HG03442 (cell line): ENCODE results near the gene SNTG2.
A peak's percentile ranks its signal among the peaks of the same experiment; 100 is the strongest.

Experiments
- ATAC-seq: cut with Tn5 transposase; IDR thresholded peaks from one replicate; pipeline ENCODE4 v1.9.1; 2021; ENCODE audit warnings: mild to moderate bottlenecking, moderate library complexity; ENCODE audit not compliant: unreplicated experiment

SNTG2 gene

DNA sequence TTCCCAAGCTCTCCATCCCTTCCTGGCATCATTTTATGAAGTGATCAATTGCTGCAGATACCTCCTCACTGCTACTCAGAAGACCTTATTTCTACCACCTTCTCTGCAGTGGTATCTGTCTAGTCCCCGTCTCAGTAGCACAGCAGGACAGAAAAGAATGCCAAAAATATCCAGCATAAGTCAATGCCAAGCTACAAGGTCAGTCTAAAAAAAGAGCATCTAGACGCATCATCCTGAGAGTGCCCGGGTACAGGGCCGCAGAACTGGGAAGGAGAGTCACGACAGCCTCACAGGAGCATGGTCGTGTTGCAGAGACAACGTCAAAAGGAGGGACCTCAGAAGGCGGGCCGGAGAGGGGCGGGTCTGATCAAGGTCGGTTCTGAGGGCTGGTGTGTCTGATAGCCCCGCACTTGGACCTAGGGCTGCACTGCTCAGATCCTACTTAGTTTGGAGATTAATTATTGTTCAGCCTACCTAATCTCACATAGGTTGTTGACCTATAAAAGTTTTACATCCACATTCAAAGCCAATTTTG is 24.3 kb upstream of the SNTG2 start:
- no peak for ATAC-seq

DNA sequence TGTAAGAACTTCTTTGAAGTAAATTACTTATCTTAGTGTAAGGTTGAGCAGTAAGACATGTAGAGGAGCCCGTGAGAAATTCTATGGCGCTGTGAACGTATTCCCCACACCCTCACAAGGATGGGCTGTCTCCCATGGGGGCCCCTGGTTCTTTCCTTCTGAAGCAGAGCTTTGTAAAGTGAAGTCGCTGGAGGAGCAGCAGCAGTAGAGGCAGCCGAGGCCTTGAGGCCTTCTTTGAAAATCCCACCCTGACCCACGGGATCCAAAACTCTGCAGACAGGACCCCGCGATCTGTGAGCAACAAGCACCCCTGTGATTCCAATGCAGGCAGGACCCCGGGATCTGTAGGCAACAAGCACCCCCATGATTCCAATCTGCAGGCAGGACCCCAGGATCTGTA is 23.8 kb upstream of the SNTG2 start:
- ATAC-seq: no peak

DNA sequence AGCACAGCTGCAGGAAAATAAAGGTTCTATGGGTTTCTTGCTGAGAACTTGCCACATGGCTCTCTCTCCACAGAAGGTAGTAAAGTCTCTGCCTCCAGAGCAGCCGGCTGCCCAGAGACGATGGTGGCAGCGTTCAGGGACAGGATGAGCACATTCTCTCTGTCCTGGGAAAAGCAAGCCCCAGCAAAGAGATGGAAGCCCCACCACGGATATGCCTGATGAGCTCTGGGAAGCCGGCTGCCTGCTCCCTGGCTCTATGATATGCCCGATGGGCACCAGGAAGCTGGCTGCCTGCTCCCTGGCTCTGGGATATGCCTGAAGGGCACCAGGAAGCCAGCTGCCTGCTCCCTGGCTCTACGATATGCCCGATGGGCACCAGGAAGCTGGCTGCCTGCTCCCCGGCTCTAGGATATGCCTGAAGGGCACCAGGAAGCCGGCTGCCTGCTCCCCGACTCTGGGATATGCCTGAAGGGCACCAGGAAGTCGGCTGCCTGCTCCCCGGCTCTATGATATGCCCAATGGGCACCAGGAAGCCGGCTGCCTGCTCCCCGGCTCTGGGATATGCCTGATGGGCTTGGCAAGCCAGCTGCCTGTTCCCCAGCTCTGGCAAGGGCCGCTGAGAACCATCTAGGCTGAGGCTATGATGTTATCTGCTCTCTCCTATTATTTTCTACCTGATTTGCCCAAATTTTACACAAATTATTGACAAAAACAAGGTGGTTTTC is 21.5 kb upstream of the SNTG2 start:
- ATAC-seq: no peak

DNA sequence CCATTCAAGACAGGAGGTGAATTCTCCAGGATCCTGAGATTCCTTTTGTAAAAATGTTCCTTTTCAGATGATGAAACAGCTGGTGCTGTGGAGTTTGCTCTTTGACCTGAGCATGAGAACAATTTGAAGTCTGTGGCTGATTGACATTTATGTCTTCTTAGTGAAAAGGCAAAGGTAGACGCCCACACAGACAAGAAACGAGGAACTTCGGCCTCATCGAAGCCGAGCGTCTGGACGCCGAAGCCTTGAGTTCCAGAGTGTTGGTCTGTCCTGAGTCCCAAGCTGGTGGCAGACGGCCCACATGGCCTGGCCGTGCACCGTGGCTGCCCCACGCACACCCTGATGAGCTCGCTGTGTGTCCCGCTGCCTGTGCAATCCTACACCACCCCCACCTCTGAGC is 20.7 kb upstream of the SNTG2 start:
- no peak for ATAC-seq

DNA sequence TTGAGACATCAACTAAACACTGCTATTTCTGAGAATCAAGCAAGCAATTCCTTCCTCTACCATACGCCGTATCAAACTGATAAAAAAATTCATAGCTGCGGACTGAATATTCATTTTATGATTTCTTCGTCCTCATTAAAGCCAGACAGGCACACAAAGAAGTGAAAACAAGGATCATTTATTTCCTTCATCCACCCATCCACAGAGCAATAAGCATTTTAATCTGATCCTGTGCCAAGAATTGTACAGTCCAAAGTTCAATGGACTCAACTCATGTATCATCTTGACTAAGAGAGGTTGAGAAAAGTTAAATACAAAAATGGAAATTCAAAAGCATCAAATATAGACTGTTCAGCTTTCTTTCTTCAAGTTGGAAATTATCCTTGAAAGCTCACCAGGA is 19.7 kb upstream of the SNTG2 start:
- no peak for ATAC-seq

DNA sequence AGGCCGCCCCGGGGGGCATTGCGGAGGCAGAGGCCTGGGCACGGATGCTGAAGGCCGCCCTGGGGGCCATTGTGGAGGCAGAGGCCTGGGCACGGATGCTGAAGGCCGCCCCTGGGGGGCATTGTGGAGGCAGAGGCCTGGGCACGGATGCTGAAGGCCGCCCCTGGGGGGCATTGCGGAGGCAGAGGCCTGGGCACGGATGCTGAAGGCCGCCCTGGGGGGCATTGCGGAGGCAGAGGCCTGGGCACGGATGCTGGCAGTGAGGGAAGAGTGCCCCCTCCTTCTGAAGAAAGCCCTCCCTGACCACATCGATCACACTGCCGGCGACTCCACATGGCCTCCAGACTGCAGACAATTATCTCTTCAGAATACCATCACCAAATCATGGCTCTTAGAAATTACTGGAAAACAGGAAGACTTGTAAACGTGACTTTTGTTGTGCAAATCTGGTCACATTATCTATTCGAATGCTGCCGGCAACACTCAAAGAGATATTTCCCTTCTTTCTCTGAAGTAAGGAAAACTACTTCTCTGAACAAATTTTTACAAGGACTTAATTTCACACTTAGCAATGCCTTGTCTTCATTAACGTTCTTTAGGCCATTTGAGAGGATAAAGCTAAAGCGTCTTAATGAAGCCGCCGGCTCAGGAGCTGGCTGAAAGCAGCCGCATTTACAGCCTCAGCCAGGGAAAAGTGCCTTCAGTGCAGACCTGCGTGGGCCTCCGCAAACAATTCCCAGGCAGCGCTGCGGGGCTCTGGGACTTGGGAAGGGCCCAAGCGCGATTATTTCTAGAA is 18.1 kb upstream of the SNTG2 start:
- ATAC-seq: no peak

DNA sequence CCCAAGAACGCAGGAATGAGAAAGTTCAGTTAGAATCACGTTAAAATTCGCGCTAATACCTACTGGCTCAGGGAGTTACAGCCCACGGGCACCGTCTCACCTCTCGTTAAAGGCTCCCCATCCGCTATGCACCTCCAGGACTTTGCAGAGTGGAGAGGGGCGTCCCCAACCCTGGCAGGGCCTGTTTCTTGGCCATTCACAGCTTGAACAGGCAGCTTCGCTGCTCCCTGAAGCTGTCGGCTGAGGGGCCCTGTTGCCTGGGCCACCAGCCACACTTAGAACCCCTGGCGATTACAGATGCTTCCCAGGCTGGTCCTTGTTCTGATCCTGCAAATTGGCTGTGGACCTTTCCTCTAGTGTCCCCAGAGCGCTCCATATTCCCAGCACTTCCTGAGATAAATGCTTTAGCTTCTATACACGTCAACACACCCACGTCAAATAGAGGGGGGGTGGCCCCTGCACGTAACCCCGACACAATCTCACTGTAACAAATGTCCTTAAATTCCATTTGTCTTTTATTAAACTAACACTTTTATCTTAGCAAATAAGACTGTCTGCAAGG is 16.8 kb upstream of the SNTG2 start:
- no peak for ATAC-seq

DNA sequence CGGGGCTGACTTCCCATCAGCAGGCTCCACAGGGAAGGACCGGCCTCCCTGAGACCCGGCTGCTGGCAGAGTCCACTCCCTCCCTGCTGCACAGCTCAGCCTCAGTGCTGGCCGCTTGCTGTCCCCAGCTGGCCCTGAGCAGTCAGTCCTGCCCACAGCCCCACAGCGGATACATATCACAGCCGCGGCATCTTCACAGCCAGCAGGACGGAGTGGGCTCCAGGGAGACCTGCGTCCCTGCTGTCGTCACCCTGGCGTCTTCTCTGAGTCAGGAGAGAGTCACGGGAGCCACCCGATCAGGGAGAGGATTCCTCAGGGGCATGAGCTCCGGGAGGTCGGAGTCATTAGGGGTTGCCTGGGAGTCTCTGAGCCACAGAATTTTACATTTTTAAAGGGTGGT is 13.1 kb upstream of the SNTG2 start:
- no peak for ATAC-seq

DNA sequence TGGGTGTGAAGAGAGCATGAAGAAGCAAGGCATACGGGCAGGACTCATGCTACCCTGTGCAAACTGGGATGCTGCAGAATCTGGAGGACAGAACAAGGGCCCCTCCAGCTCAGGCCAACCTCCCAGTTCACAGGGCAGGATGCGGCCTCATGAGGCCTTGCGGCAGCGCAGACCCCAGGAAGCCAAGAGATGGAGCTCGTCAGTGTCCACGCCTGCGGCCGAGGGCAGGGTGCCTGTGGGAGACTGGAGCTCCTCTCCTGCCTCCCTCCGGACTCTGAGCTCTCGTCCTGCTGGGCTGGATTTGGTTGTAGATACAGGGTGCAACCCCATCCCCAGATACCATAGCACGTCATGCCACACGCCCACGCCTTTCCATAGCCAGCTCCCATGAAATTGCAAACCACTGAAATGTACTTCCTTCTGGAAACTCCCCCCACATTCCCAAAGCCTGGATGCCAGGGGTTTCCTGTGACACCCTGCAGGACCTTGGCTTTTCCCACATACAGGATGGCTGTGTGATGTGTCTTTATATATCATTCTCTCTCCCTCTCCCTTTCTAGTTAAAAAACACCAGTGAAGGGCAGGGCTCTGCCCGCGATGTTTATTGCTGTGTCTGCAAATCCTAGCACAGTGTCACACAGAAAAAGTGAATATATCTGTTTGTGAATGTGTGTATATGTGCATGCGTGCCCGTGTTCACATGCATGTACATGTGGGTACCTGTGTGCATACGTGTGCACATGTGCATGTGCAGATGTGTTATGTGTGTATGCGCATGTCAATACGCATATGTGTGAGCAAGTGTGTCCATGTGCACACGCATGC is 12.3 kb upstream of the SNTG2 start:
- no peak for ATAC-seq

DNA sequence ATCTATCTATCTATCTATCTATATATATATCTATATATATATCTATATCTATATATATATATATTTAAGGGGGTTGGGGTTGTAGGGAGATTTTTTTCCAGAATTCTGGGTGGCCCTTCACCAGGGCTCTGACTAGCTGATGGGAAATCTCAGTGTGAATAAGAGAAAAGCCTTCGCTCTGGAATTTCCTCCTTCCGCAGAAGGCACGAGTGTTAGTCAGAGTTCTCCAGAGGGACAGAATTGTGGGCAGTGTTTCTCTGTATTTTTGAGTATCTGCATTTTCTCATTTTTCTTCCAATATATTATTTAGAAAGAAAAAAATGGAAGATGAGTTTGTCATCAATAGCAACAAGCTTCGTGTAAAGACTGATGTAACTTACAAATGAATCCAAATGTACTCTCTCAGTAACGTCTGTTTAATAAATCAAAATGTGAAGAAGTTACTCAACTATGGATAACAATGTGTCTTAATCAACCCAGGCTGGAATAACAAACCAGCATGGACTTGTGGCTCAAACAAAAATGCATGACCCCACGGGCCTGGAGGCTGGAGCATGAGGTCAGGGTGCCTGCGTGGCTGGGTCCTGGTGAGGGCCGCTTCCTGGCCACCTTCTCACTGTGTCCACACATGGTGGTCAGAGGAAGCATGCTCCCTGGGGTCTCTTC is 10.6 kb upstream of the SNTG2 start:
- ATAC-seq: no peak

DNA sequence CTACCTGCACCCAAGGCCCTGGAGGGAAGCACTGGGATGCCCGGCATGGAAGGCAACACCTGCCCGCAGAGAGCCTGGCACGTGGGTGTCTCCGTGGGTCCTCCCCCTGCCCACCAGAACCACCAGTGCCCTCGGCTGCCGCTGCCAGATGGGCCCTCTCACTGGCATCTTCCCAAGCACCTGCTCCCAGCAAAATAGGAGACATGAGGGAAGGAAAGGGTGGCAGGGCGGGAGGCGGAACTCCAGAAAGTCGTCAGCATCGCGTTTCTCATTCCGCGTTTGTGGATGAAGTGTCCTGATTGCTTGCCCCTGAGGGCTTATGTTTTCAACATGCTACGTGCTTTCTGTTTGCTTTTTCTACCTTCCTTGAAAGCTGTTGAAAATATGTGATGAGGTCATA is 8.8 kb upstream of the SNTG2 start:
- no peak for ATAC-seq

DNA sequence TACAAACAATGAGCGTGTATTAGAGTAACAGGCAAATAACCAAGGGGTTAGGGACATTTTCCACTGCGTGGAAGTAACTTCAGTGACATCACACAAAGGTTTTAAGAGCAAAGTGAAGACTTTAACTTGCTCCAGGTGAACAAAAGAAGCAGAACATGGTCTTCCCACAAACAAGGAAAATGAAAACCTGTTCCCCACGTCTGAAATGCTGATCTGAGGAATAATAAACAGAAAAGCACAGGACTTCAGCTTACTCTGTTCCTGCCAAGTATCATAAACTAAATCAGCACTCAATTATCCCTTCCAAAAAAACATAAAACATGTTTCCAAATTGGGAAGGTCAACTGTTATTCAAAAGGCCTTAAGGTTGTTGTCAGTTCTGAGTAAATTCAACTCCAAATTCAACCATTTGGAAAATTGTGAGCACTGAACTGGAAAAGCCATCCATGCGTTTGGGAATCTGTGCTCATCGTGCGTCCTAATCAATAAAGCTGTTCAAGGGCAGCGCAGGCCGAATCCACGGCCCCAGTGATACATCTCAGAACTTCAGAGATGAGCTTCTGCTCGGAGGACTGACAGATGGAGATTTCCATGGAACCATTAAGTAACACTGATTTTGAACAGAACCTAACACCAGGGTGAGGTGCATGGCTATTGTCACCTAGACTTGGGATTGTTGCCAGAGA is 7.7 kb upstream of the SNTG2 start:
- ATAC-seq: no peak

DNA sequence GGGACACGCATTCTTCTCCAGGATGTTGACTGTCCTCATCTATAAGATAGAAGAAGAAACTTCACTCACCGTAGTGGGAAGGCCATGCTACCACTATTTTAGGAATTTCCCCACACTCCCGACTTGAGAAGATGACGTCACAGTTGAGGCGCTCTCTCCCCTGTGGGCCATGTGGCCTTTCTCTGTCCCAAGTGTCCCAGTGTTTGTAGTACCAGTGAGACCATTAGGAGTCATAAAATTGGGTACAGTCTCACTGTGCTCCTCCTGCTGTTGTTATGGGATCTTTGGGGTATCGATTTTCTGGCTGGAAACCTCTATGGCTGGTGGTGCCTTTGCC is 7.2 kb upstream of the SNTG2 start:
- no peak for ATAC-seq

DNA sequence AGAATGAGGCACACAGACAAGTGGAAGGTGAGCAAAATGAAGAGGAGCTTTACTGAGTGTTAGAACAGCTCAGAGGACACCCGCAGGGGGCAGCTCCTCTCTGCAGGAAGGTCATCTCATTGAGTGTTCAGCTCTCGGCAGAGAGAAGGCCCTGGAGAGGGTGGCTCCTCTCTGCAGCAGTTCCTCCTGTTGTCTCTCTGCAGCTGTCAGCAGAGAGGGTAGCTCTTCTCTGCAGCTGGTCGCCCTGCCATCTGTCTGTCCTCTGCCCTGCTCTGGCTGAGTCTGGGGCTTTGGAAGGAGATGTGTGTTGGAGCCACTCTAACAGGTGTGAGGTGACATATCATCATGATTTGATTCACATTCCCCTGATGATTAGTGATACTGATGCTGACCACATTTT is 6.8 kb upstream of the SNTG2 start:
- ATAC-seq: no peak

DNA sequence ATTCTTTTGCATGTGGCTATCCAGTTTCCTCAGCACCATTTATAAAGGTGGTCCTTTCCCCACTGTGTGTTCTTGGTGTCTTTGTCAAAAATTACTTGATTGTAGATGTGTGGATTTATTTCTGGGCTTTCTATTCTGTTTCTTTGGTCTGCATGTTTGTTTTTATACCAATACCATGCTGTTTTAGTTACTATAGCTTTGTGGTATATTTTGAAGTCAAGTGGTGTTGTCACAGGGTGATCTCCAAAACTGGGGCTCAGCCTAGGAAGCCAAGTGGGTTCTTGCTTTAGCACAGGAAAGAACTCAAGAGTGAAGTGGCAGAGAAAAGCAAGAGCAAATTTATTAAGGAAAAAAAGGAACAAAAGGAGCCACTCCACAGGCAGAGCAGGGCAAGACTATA is 6.0 kb upstream of the SNTG2 start:
- ATAC-seq: no peak

DNA sequence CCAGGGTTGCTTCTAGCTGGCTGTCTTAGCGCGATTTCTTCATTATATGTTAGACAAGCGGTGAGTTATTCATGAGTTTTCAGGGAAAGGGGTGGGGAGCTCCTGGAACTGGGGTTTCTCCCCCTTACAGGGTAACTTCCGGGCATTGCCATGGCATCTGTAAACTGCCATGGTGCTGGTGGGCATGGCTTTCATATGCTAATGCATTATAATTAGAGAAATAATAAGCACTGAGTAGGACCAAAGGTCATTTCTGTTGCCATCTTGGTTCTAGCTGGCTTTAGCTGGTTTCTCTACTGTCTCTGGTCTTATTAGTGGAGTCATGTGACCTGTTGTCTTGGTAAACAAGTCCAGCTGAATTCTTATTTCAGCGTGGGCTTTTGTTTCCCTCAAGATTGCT is 5.5 kb upstream of the SNTG2 start:
- ATAC-seq: no peak

DNA sequence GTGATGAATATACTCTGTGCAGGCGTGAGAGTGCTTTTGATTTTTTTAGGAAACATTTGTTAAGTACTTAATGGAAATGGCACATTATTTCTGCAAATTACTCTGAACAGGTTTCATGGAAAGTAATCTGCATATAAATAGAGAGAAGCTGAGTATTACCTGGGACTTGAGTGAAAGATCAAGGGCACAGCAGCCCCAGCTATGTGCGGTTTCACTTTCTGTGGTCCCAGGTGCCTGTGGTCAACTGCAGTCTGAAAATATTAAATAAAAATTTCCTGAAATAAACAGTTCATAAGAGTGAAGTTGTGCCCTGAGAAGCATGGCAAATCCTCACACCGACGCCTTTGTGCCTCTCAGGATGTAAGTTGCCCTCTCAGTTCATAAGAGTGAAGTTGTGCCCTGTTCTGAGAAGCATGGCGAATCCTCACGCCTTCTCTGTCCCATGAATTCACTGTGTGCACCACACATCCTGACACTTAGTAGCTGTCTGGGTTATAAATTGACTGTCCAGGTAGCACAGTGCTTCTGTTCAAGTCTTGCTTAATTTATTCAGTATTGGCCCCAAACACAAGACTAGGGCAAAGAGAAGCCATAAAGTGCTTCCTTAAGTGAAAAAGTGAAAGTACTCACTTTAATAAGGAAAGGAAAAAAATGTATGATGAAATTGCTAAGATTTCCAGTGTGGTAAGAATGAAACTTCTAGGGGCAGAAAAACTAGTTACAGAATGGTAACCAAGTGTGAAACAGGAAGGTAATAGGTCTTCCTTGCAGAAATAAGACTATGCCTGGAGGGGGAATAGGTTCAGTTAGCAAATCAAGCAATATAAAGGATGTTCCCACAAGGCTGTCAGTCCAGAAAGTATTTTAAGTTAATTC is 4.3 kb upstream of the SNTG2 start:
- peak; percentile 55 for ATAC-seq

DNA sequence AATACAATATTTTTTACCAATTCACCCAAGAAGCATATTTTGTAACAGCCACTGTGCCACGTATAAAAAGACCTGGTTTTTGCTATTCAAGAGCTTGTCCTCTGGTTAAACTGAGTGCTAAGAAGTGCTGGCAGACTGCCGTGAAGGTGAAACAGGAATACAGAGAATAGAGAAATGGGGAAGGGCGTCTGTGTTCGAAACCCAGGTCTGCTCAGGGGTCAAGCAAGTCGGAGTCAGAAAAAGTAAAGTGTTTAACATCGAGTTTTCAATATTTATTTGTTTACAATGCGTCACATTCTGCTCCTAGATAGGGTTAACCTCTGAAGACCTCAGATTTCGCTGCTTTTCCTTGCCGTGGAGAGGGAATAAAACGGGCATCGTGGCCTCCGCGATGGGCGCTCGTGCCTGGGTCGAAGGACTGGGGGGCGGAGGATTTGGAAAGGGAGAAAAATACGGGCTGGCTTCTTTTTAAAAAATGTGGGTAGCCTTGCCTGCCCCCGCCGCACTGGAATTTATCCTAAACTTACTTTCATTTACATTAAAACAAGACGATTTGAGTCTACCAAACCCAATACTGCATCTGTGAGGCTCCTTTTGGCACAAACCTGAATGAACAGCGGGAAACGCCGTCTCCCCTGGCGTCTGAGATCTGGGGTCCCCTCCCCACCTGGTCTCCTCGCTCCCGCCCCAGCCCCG is 1.1 kb upstream of the SNTG2 start:
- ATAC-seq: no peak
